DND-41 (cell line): ENCODE measurements around the gene ITGAE.

Source experiments
- CTCF ChIP-seq: IDR thresholded peaks from 2 replicates; pipeline ENCODE4 v1.5.1; 2012; ENCODE audit warnings: borderline replicate concordance, low read length, moderate library complexity, mild to moderate bottlenecking; ENCODE audit not compliant: poor library complexity, severe bottlenecking; ENCODE audit errors: extremely low read depth
- EZH2 ChIP-seq: IDR thresholded peaks from 3 replicates; pipeline ENCODE4 v1.6.1; 2012; ENCODE audit warnings: borderline replicate concordance, low read depth, mild to moderate bottlenecking, moderate library complexity, low read length, inconsistent platforms; ENCODE audit not compliant: severe bottlenecking

DNA sequence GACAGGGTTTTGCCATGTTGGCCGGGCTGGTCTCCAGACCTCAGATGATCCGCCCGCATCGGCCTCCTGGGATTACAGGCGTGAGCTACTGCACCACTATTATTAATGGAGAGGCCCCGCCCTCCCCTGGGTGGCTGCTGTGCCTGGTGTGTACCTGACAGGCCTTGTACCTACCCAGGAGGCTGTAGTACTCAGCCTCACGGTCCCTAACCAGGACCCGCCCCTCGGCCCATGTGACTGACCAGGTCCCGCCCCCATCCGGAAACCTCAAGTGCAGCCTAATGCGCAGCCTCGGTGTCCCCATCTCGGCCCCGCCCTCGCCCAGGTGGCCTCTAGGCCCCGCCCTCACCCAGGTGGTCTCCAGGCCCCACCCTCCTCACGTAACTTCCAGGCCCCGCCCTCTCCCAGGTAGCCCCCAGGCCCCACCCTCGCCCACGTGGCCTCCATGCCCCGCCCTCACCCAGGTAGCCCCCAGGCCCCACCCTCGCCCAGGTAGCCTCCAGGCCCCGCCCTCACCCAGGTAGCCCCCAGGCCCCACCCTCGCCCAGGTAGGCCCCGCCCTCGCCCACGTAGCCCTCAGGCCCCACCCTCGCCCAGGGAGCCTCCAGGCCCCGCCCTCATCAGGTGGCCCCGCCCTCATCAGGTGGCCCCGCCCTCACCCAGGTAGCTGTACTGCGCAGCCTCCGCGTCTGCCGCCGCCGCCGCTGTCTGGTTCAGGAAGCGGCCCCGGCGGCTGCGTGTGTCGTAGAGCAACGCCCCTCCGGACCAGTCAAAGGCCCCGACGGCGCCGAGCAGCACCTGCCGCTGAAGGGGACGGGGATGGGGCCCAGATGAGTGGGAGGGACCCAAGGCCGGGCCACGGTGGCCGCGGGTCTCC is 46.3 kb downstream of the ITGAE start:
- TF ChIP-seq CTCF = no peak
- TF ChIP-seq EZH2 = no peak
